GM13977 (cell line): Measurements from ENCODE around the gene TBC1D20.
"Not testable (repeated sequence)": the region's sequence is repeated elsewhere in the genome, so short reads cannot be mapped to it uniquely, and the experiment has no call there.

Experiments
- DNase-seq: peaks from one replicate; pipeline ENCODE4 v3.0.0; 2012; ENCODE audit warnings: low spot score
- CTCF ChIP-seq: IDR thresholded peaks from 2 replicates; pipeline ENCODE4 v1.5.1; 2012; ENCODE audit warnings: mild to moderate bottlenecking, control low read depth; ENCODE audit not compliant: insufficient read depth; ENCODE audit errors: extremely low read depth, missing control alignments
- in situ Hi-C: fragments of 300-500 bp; cut with MboI; formaldehyde crosslinking; loops from one replicate; pipeline ENCODE4 v1.12.0; 2022; ENCODE audit warnings: low sequenced_read_pairs, low pct_unique_long_range_greater_than_20kb, mixed read lengths, inconsistent platforms; ENCODE audit not compliant: unreplicated experiment

TBC1D20 gene

DNA sequence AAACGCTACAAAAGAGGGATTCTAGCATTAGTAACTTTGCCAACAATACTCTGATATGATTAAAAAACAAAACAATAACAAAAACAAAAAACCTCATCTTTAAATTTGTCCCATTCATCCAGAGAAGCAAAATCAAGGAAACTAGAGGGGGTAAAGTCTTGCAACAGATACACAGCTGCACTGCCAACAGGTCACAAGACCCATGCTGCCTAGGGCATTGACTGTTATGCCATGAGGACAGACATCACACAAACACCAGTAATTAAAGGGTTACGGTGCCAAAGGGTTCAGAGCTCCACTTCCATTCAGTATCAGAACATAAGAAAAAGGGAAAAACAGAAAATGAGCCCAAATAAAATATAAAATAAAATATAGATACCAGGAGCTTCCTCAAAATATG, 1.6 kb downstream of the TBC1D20 start:
- in situ Hi-C loops, result no loop called here
- no peak for DNase-seq
- TF ChIP-seq CTCF, result no peak

DNA sequence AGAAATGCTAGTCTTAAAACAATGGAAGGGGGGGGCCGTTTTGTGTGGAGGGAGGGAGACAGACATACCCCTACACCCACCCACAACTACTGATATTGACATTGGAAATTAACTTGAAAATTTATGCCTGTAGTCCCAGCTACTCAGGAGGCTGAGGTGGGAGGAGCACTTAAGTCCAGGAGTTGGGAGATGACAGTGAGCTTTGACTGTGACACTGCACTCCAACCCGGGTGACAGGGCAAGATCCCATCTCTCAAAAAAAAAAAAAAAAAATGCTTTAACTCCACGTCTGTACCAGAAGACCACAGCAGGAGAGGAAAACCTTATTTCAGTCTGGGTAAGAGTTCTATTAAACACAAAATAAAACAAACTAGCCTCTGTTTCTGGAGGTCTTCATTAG, 2.2 kb downstream of the TBC1D20 start:
- no peak for DNase-seq
- no peak for TF ChIP-seq CTCF
- in situ Hi-C loops, result no loop called here

DNA sequence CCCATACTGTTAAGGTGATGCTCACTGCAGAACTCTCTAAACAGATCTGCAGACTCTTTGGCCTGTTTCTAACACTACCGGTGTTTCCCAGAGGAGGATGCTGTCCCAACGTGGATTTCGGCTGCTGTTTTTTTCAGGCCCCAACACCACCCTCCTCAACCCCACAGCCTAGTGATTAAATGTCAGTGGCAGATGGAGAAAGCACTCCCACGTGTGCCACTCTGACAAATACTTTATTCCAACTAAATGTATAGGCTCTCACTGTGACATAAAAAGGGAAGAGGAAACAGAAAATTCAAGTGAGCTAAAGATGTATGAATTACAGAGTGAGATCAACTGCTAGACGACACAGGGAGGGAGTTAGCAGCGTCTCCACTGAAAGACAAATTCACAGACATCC, 3.6 kb downstream of the TBC1D20 start:
- in situ Hi-C loops, result no loop called here

GRCh38 chr20:454951-455350, 7.4 kb downstream of the TBC1D20 start:
- in situ Hi-C loops, result no loop called here
- TF ChIP-seq CTCF, result no peak
- DNase-seq, result no peak

More for the DNA sequence above, 3.6 kb downstream of the TBC1D20 start:
- no peak for TF ChIP-seq CTCF
- DNase-seq, result no peak

- in situ Hi-C loops, DNase-seq: not testable (repeated sequence)
Measured at GRCh38 chr20:452021-452420, 10.3 kb downstream of the TBC1D20 start.

DNA sequence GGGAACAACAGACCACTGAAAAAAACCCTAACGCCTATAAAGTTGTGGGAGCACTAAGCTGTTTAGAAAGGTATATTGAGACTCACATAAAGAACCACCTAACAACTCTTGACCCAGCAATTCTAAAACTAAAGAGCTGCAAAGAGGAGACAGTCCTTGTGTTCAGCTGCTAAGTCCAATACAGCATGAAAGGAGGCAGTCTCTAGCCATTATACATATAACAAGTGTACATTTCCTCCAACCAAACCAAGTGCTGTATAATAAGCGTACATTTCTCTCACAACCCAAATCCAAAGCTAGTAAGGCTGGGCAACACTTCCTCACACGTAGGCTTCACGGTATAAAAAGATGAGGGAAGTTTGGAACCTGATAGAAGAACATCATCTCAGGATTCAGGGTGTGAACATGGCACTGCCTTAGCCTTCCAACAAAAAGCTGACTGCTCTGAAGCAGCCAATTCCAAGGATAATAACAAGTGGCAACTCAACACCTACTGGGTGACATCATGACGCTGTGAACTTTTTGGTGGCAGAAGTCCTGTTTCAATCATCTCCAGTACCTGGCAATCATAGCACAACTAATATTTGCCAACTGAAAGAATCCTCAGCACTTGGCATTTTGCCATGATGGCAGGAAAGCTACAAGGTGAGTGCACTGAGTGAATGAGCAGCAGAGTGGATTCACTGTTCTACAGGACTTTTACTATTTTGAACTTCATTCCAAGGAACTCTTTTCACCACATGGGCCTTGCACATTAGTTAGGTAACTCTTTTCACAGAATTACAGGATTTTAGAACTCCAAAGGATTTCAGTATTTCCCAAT, 16.6 kb downstream of the TBC1D20 start:
- DNase-seq, result no peak
- TF ChIP-seq CTCF, result no peak
- in situ Hi-C loops, result no loop called here

GRCh38 chr20:444862-445426, 17.4 kb downstream of the TBC1D20 start:
- no peak for DNase-seq
- in situ Hi-C loops, result no loop called here
- TF ChIP-seq CTCF, result no peak
